Measurements from ENCODE around the gene FLOT1. TPM values are rescaled to one million over a fixed set of nuclear protein-coding genes. Genes with fewer than 3 reads are reported as not detected.
A peak's percentile ranks its signal among the peaks of the same experiment; 100 is the strongest.

Gene FLOT1
- total and polyA plus RNA-seq, 9 of the 15 experiments (the other 6 are each of a cell fraction or from before 2014, with no cell fraction given), result 11.7 to 149 (median 118) TPM

DNA sequence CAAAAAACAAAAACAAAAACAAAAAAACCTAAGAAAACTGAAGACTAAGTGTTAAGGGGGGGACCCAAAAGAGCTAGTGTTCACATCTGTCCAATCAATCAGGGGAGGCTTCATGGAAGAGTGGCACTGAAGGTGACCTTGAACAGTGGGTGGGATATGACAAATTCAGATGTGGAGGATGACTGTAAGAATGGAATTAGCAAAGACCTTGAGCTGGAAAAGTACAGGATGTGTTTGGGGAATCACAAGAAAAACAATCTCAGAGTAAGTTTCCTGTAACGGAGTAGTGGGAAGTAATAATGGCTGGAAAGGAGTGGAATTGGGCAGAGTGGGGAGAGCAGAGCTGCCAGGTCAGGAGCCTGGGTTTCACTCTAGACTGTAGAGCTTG is 4.8 kb upstream of the FLOT1 start:
- H3K79me2 ChIP-seq (ENCODE audit: control insufficient read depth, insufficient read depth, low read length), result peaks cover 19% of the 10 kb centered on the region
- POLR2A ChIA-PET, result interaction anchor here (0.6 to 1.2 kb wide), 7 partner anchors 9 to 262 kb away, joined by 3 to 4 read pairs (median 3); no protein-coding TSS in a partner anchor
- no peaks in the 10 kb centered on the region for H3K27me3 ChIP-seq (ENCODE audit: control insufficient read depth in 2 of 2, insufficient read depth in 2 of 2, low read length in 2 of 2)
- FAIRE-seq (no peak), ATAC-seq (no peak), DNase-seq (ENCODE audit: extremely low read depth in 1 of 4, low spot score in 3 of 4) (no peak)
- peaks cover 27 to 35% of the 10 kb centered on the region in 2 experiments for H3K4me1 ChIP-seq (replicated peaks in 1 of 2; ENCODE audit: control insufficient read depth in 2 of 2, insufficient read depth in 2 of 2, low read length in 2 of 2)
- H3K9ac ChIP-seq (ENCODE audit: insufficient read depth in 1 of 2, low read depth in 2 of 2, low read length in 2 of 2), result peak overlapping the region in 1 of 2 experiments; percentile 45; a peak in 1 of 4 replicates
- CTCF ChIA-PET (ENCODE audit: low intra/inter-chr PET ratio), result no interaction called here
- no peak overlapping the region for H2AFZ ChIP-seq (ENCODE audit: low read depth, low read length)
- in situ Hi-C loops (cut with MboI) (loop anchor here (5.0 kb wide), 1 partner anchor 65 kb away; no protein-coding TSS in a partner anchor), intact Hi-C loops (cut with micrococcal nuclease) (no loop called here)
- no peaks in the 10 kb centered on the region for H3K36me3 ChIP-seq (ENCODE audit: control insufficient read depth, insufficient read depth, low read length)
- H3K9me1 ChIP-seq (ENCODE audit: control insufficient read depth, insufficient read depth, low read length), result no peaks in the 10 kb centered on the region
- H3K9me3 ChIP-seq (replicated peaks; ENCODE audit: control insufficient read depth, insufficient read depth, low read depth, low read length), result no peaks in the 10 kb centered on the region
- no TSS peak for BruUV-seq (replicated peaks)
- TF ChIP-seq ZFP36 (IDR thresholded peaks at IDR 0.05; ENCODE audit: low read depth, low read length, partially characterized antibody) (peak; percentile 79), ESRRA (IDR thresholded peaks at IDR 0.05; ENCODE audit: borderline replicate concordance, low read depth) (peak; percentile 77), MCM7 (IDR thresholded peaks at IDR 0.05) (no peak)
- WGBS (ENCODE audit: insufficient coverage, low coverage, missing lambda C conversion rate), result 79% methylated on average over 1 of the region's 1 CpG
- peaks cover 4% of the 10 kb centered on the region; the same call in 1 of the 2 replicates for H4K20me1 ChIP-seq (replicated peaks; ENCODE audit: control insufficient read depth, insufficient read depth, low read length)
- H3K4me3 ChIP-seq, result no peak overlapping the region
- no peak overlapping the region for H3K4me2 ChIP-seq (ENCODE audit: insufficient read depth, low read length)
- no peak overlapping the region for H3K27ac ChIP-seq (ENCODE audit: extremely low read depth, low read depth, low read length)

DNA sequence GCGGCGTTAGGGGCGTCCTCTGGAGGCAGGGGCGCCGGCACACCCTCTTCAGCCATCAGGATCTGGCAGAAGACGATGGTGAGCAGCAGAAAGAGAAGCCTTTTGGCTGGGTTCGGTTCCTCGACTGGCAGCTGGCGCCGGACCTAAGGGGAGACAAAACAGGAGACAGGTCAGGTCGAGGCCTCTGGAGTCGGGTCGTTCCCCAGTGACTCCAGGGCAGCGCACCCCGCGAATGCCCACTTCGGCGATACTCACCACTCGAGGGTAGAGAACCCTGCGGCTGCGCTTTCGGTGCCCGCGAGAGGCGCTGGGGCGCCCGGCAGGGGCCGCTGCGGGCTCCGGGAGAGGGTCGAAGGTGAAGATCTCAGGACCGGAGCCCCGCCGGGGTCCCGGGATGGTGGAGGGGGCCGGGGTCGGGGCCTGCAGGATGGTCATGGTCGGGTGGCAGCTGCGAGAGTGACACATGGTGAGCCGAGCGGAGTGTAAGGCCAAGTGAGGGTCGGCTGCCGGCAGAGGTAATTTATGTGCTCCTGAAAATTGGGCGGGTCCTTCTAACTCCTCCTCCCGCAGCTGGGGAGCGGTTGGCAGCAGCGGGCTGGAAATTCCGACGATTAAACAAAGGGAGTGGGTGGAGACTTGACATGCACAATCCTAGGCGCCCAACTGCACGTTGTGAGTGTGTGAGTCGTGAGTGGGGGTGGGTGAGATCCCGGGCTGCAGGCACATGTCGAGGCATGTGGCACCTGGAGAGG is 1.7 kb upstream of the FLOT1 start, which contains the start of gene IER3:
Gene IER3 (minus strand): TSS at position 494 of the 752 bp plus-strand sequence. CDS start 29 bp downstream, at position 465.
- peaks cover 22% of the 10 kb centered on the region for H3K36me3 ChIP-seq (ENCODE audit: control insufficient read depth, insufficient read depth, low read length)
- no TSS peak for BruUV-seq (replicated peaks)
- DNase-seq (ENCODE audit: extremely low read depth in 1 of 4, low spot score in 3 of 4) (peak; percentile 86 to 94 (median 86)), FAIRE-seq (peak; percentile 93), ATAC-seq (peak; percentile 65)
- H2AFZ ChIP-seq (ENCODE audit: low read depth, low read length), result peak within 1 kb of the TSS; percentile 95
- peaks cover 4% of the 10 kb centered on the region; the same call in 1 of the 2 replicates for H4K20me1 ChIP-seq (replicated peaks; ENCODE audit: control insufficient read depth, insufficient read depth, low read length)
- H3K27ac ChIP-seq (ENCODE audit: extremely low read depth, low read depth, low read length), result peak within 1 kb of the TSS; percentile 87
- peaks cover 5% of the 10 kb centered on the region for H3K9me1 ChIP-seq (ENCODE audit: control insufficient read depth, insufficient read depth, low read length)
- peaks cover 35 to 47% of the 10 kb centered on the region in 2 experiments for H3K4me1 ChIP-seq (replicated peaks in 1 of 2; ENCODE audit: control insufficient read depth in 2 of 2, insufficient read depth in 2 of 2, low read length in 2 of 2)
- no peaks in the 10 kb centered on the region for H3K9me3 ChIP-seq (replicated peaks; ENCODE audit: control insufficient read depth, insufficient read depth, low read depth, low read length)
- WGBS (ENCODE audit: insufficient coverage, low coverage, missing lambda C conversion rate), result under 1% methylated on average over 54 of the region's 54 CpGs
- peak within 1 kb of the TSS; percentile 91 for H3K4me3 ChIP-seq
- in situ Hi-C loops (cut with MboI) (loop anchor here (5.0 kb wide), 2 partner anchors 133 to 333 kb away; no protein-coding TSS in a partner anchor), intact Hi-C loops (cut with micrococcal nuclease) (loop anchor here (1.0 to 5.0 kb wide), 3 partner anchors 69 to 338 kb away; no protein-coding TSS in a partner anchor)
- H3K79me2 ChIP-seq (ENCODE audit: control insufficient read depth, insufficient read depth, low read length), result peaks cover 44% of the 10 kb centered on the region
- peak within 1 kb of the TSS; percentile 80 to 99 for H3K9ac ChIP-seq (ENCODE audit: insufficient read depth in 1 of 2, low read depth in 2 of 2, low read length in 2 of 2)
- no peaks in the 10 kb centered on the region for H3K27me3 ChIP-seq (ENCODE audit: control insufficient read depth in 2 of 2, insufficient read depth in 2 of 2, low read length in 2 of 2)
- H3K4me2 ChIP-seq (ENCODE audit: insufficient read depth, low read length), result peak within 1 kb of the TSS; percentile 92
- CTCF ChIA-PET (ENCODE audit: low intra/inter-chr PET ratio), result interaction anchor here (0.6 to 3.7 kb wide), 8 partner anchors 35 to 340 kb away, joined by 3 to 20 read pairs (median 4); no protein-coding TSS in a partner anchor
- POLR2A ChIA-PET, result interaction anchor here (0.5 to 2.1 kb wide), 22 partner anchors 8 to 343 kb away, joined by 3 to 10 read pairs (median 4); partner anchors contain the start of gene MDC1
- TF ChIP-seq GATAD2B (IDR thresholded peaks at IDR 0.05; ENCODE audit: borderline replicate concordance) (peak; percentile 35), KDM5B (IDR thresholded peaks at IDR 0.05; ENCODE audit: insufficient replicate concordance, low read depth, low read length) (peak; percentile 99), EP400 (IDR thresholded peaks at IDR 0.05) (peak; percentile 78), NBN (IDR thresholded peaks at IDR 0.05; ENCODE audit: low read depth) (peak; percentile 89; the same call in 1 of the 2 replicates), RBM15 (IDR thresholded peaks at IDR 0.05; ENCODE audit: insufficient read depth, low read length) (no peak)
- TF ChIP-seq, protein P1, sequence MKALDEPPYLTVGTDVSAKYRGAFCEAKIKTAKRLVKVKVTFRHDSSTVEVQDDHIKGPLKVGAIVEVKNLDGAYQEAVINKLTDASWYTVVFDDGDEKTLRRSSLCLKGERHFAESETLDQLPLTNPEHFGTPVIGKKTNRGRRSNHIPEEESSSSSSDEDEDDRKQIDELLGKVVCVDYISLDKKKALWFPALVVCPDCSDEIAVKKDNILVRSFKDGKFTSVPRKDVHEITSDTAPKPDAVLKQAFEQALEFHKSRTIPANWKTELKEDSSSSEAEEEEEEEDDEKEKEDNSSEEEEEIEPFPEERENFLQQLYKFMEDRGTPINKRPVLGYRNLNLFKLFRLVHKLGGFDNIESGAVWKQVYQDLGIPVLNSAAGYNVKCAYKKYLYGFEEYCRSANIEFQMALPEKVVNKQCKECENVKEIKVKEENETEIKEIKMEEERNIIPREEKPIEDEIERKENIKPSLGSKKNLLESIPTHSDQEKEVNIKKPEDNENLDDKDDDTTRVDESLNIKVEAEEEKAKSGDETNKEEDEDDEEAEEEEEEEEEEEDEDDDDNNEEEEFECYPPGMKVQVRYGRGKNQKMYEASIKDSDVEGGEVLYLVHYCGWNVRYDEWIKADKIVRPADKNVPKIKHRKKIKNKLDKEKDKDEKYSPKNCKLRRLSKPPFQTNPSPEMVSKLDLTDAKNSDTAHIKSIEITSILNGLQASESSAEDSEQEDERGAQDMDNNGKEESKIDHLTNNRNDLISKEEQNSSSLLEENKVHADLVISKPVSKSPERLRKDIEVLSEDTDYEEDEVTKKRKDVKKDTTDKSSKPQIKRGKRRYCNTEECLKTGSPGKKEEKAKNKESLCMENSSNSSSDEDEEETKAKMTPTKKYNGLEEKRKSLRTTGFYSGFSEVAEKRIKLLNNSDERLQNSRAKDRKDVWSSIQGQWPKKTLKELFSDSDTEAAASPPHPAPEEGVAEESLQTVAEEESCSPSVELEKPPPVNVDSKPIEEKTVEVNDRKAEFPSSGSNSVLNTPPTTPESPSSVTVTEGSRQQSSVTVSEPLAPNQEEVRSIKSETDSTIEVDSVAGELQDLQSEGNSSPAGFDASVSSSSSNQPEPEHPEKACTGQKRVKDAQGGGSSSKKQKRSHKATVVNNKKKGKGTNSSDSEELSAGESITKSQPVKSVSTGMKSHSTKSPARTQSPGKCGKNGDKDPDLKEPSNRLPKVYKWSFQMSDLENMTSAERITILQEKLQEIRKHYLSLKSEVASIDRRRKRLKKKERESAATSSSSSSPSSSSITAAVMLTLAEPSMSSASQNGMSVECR (CRISPR knock-in tag; IDR thresholded peaks at IDR 0.05), result peak; percentile 72
